Pancreas (tissue), 10 donors: ENCODE measurements around the gene ANO9. TPM values are rescaled to one million over a fixed set of nuclear protein-coding genes. Genes with fewer than 3 reads are reported as not detected.
A peak's percentile ranks its signal among the peaks of the same experiment; 100 is the strongest.

ENCODE experiments used
- ATAC-seq, 4 donors: fragments of 200-7000 bp; cut with Tn5 transposase; one replicate each; pipeline versions ENCODE4 v1.8.0 to v1.9.1; 2020; ENCODE audit warnings: mild to moderate bottlenecking in 4 of 4, moderate library complexity in 4 of 4
- DNase-seq, 6 donors: peaks; one replicate each; pipeline ENCODE4 v3.0.0-alpha.2; 2020
- FAIRE-seq: peaks from 2 replicates; lab custom pipeline; 2012; peaks lifted over from hg19 to GRCh38; lab: Jason Lieb, UNC
- H3K27ac ChIP-seq, 4 donors: fragments of 200-600 bp; sonication (generic); 1 replicate in 3 of 4; 2 replicates in 1 of 4; pipeline versions ENCODE4 v1.5.0 to v1.8.0; 2020
- H3K27me3 ChIP-seq, 4 donors: fragments of 200-600 bp; one replicate each; pipeline ENCODE4 v1.8.0; 2021
- H3K36me3 ChIP-seq, 3 donors: fragments of 200-600 bp; sonication (generic) in 1 of 3; one replicate each; pipeline versions ENCODE4 v1.5.0 to v1.8.0; 2020 to 2021
- H3K4me1 ChIP-seq, 3 donors: fragments of 200-600 bp; one replicate each; pipeline ENCODE4 v1.8.0; 2021
- H3K4me3 ChIP-seq, 4 donors: fragments of 200-600 bp; sonication (generic) in 2 of 4; one replicate each; pipeline versions ENCODE4 v1.5.0 to v1.8.0; 2020 to 2021
- H3K9me3 ChIP-seq, 4 donors: fragments of 200-600 bp; one replicate each; pipeline ENCODE4 v1.8.0; 2021
- WGBS, 2 donors: extraction: QIAGEN DNeasy Blood & Tissue Kit; methylation state at CpG; one replicate each; pipeline ENCODE4 v1.1.7; 2013; 5-methylcytosine and 5-hydroxymethylcytosine counted together
- intact Hi-C, 3 donors: fragments of 100-400 bp; cut with DNase I; formaldehyde crosslinking; loops; one replicate each; pipeline versions ENCODE4 v1.11.1 to v1.14.2; 2022
- polyA plus RNA-seq, 2 donors: library from polyadenylated mRNA; stranded (reverse); fragments of 200-250 nt; gene quantifications; one replicate each; pipeline ENCODE4 v1.2.3, GENCODE V29; 2013
- total RNA-seq, 6 donors: library from RNA; stranded (reverse); fragmentation: NEBNext Ultra II Directional in 4 of 6; extraction: Animal tissue kit (Norgen Biotek cat#: 25700) in 4 of 6; gene quantifications; one replicate each; pipeline versions ENCODE4 v1.2.1 to v1.2.4, GENCODE V29; 2021 to 2023
- TF ChIP-seq, protein P1 (sequence below), 4 donors: fragments of 200-600 bp; sonication (generic) in 3 of 4; IDR thresholded peaks; one replicate each; pipeline versions ENCODE4 v1.5.0 to v1.8.0; 2021; ENCODE audit warnings: antibody characterized with exemption in 4 of 4
- donor health status: healthy with polysubstance abuse.
- donor health status: DM: no; HTN: no; CAD: no; lungs with moderate emphysema.
- donor health status: DM: no; HTN: no; CAD: no.
- donor health status: control.
- donor health status: control.
- donor health status: Bipolar disorder and iron deficiency.
- donor health status: DM: yes; HTN: yes; CAD: no.
- donor health status: DM: no; HTN: no; CAD: no.
- donor health status: DM: no; HTN: no; CAD: no.
- donor health status: DM: yes; HTN: yes; CAD: no.

ANO9 gene
- total and polyA plus RNA-seq, 8 donors, result 6.2 to 68.7 (median 14.9) TPM

DNA sequence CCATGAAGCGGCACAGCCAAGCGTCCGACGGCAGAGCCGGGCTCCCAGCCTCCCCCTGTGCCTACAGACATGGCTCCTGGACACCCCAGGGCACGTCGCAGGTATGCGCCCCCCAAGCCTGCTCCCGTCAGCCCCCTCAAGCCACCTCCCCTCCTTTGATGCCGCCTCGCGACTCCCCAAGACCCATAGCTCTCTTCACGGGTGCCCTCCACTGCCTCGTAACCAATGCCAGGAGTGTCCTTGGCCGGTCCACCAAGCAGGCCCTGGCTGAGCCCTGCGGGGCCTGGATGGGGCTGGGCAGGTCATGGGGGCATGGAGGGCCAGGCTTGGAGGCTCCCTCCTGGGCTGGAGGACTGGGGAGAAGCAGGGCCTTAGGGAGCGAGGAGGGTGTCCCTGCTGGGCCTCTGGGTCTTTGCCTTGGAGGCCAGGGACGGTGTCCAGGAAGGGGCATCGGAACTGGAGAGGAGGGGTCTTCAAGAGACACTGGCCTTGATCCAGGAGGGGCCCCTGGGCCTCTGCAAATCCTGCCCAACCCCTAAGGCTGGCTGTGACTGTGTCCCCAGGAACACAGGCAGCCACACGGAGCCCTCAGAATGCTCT, 9.2 kb downstream of the ANO9 start:
- no peak for FAIRE-seq
- TF ChIP-seq, protein P1, sequence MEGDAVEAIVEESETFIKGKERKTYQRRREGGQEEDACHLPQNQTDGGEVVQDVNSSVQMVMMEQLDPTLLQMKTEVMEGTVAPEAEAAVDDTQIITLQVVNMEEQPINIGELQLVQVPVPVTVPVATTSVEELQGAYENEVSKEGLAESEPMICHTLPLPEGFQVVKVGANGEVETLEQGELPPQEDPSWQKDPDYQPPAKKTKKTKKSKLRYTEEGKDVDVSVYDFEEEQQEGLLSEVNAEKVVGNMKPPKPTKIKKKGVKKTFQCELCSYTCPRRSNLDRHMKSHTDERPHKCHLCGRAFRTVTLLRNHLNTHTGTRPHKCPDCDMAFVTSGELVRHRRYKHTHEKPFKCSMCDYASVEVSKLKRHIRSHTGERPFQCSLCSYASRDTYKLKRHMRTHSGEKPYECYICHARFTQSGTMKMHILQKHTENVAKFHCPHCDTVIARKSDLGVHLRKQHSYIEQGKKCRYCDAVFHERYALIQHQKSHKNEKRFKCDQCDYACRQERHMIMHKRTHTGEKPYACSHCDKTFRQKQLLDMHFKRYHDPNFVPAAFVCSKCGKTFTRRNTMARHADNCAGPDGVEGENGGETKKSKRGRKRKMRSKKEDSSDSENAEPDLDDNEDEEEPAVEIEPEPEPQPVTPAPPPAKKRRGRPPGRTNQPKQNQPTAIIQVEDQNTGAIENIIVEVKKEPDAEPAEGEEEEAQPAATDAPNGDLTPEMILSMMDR (IDR thresholded peaks at IDR 0.05), result no peak

DNA sequence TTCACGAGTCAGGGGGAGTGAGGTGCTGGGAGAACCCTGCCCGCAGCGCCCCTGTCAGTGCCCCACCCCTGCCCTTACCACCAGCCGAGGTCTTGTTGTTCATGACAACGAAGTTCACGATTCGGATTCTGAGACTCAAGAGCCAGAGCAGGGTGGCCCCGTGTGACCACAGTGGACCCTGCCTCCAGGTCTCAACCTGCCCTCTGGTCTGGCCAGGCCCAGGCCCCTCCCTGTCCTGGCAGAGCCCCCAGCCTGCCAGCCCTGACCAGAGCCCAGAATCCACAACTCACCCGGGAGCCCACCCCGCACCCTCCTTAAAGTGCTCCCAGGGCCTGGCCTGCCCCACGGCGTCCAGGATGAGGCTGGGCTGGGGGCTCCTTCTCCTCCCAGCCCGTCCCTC, 9.9 kb downstream of the ANO9 start:
- DNase-seq (peak in 2 of 6 donors; percentile 45 to 65), ATAC-seq (no peak), FAIRE-seq (no peak)
- Histone ChIP-seq H3K27me3 (no peaks in the 10 kb centered on the region), H3K4me1 (no peaks in the 10 kb centered on the region), H3K9me3 (no peaks in the 10 kb centered on the region), H3K36me3 (no peaks in the 10 kb centered on the region), H3K27ac (no peak overlapping the region), H3K4me3 (no peak overlapping the region)
- intact Hi-C loops, result no loop called here
- WGBS, 2 donors, result 93 to 95% methylated on average over 13 of the region's 13 CpGs
- TF ChIP-seq, protein P1 (IDR thresholded peaks at IDR 0.05), result no peak

More for the DNA sequence above, 9.2 kb downstream of the ANO9 start:
- no peaks in the 10 kb centered on the region for H3K27me3 ChIP-seq
- ATAC-seq, result no peak
- intact Hi-C loops, result no loop called here
- H3K9me3 ChIP-seq, result no peaks in the 10 kb centered on the region
- 94 to 96% methylated on average over 20 of the region's 20 CpGs for WGBS, 2 donors
- H3K36me3 ChIP-seq, result no peaks in the 10 kb centered on the region
- no peak overlapping the region for H3K27ac ChIP-seq
- H3K4me1 ChIP-seq, result no peaks in the 10 kb centered on the region
- H3K4me3 ChIP-seq, result no peak overlapping the region
- DNase-seq, result peak in 3 of 6 donors; percentile 26 to 67 (median 44)

DNA sequence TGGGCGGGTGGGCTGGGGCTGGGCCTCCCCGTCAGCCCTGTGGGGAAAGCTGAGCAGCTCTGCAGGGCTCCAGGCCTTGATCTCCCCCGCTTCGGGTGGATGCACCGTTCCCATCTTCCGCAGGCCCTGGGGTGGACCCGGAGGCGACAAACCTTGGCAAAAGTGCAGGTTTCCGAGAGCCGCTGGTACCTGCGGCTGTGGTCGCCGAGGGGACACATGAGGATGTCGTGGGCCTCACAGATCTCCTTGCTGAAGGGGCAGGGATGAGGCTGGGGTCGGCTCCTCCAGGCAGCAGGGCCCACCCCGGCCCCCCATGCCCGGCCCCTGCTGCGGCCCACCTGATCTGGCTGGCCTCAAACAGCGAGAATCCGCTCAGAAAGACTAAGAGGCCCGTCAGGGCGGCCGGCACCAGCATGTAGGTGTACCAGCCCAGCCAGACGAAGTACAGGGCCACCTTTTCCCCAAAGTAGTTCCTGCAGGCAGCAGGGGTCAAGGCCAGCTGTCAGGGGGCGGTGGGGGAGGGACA, 11.8 kb downstream of the ANO9 start:
- peak in 3 of 6 donors; percentile 23 to 61 (median 50) for DNase-seq
- no peak overlapping the region for H3K27ac ChIP-seq
- TF ChIP-seq, protein P1 (IDR thresholded peaks at IDR 0.05), result no peak
- no peaks in the 10 kb centered on the region for H3K36me3 ChIP-seq
- ATAC-seq, result peak in 1 of 4 donors; percentile 13
- no peaks in the 10 kb centered on the region for H3K9me3 ChIP-seq
- FAIRE-seq, result no peak
- no peaks in the 10 kb centered on the region for H3K4me1 ChIP-seq
- no peaks in the 10 kb centered on the region for H3K27me3 ChIP-seq
- intact Hi-C loops, result no loop called here
- H3K4me3 ChIP-seq, result no peak overlapping the region
- 68 to 72% methylated on average over 22 to 25 of the region's 25 CpGs for WGBS, 2 donors

DNA sequence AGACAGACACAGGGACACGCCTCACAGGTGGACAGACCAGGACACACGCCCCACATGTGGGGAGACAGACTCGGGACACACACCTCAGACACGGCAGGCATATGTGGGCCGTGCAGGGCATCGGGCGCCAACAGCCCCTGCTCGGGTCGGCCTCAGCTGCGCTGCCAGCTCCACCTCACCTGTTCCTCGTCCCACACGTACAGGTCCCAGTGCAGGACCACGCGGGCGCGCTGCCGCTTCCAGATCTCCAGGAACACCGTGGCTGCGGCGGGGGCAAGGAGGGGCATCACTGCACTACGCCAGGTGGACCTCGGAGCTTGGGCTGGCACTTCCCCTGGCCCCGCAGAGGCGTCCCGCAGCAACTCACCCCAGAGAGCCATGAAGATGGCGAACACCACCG, 12.4 kb downstream of the ANO9 start:
- ATAC-seq, result peak in 1 of 4 donors; percentile 7
- no peaks in the 10 kb centered on the region for H3K4me1 ChIP-seq
- no peak overlapping the region for H3K27ac ChIP-seq
- WGBS, 2 donors, result 88% methylated on average over 27 of the region's 27 CpGs
- TF ChIP-seq, protein P1 (IDR thresholded peaks at IDR 0.05), result no peak
- peak in 3 of 6 donors; percentile 25 to 67 (median 45) for DNase-seq
- H3K9me3 ChIP-seq, result no peaks in the 10 kb centered on the region
- H3K36me3 ChIP-seq, result no peaks in the 10 kb centered on the region
- FAIRE-seq, result no peak
- intact Hi-C loops, result no loop called here
- H3K4me3 ChIP-seq, result no peak overlapping the region
- no peaks in the 10 kb centered on the region for H3K27me3 ChIP-seq

DNA sequence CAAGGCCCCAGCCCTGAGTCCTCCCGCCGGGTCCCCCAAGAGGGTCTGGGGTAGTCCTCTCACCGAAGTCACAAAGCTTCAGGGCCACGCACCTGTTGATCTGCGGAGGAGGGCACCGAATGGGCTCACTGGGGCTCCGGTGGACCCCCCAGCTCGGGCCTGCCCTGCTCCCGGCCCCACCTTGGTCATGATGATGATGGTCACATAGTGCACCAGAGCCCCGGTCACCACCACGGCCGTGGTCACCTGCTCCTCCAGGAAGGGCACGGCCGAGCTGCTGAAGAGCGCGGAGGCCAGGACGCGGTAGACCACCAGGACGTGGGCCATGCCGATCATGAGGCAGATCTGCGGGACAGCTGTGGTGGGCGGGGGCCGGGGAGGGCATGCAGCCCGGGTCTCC, 13.5 kb downstream of the ANO9 start:
- DNase-seq (peak in 1 of 6 donors; percentile 70), ATAC-seq (no peak), FAIRE-seq (no peak)
- no peaks in the 10 kb centered on the region for H3K4me1 ChIP-seq
- H3K9me3 ChIP-seq, result no peaks in the 10 kb centered on the region
- H3K27ac ChIP-seq, result no peak overlapping the region
- H3K36me3 ChIP-seq, result no peaks in the 10 kb centered on the region
- TF ChIP-seq, protein P1 (IDR thresholded peaks at IDR 0.05), result no peak
- 93 to 95% methylated on average over 24 of the region's 24 CpGs for WGBS, 2 donors
- intact Hi-C loops, result no loop called here
- H3K4me3 ChIP-seq, result no peak overlapping the region
- no peaks in the 10 kb centered on the region for H3K27me3 ChIP-seq
